Measurements from ENCODE around the gene NRCAM. TPM values are rescaled to one million over a fixed set of nuclear protein-coding genes. Genes with fewer than 3 reads are reported as not detected.

Gene NRCAM
- total RNA-seq, 1 donor from 2014 or later: 9.3 TPM

DNA sequence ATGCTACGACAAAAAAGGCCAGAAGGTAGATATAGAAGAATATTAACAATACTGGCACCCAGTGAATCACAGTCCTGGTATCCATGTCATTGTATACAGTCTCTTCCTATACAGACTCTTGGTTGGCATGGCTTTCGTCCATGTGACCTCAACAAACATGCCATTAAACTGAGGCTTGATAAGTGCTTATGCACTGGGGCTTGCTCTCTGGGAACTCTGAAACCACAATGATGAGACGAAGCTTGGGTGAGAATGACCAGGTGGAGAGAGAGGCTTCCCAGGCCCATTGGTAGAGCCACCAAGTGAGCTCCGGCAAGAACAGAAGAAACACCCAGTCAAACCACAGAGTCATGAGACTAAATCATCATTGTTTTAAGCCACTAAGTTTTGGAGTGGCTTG lies 36.5 kb upstream of the NRCAM start:
- Mint-ChIP-seq H3K36me3 (ENCODE audit: low read depth, unreplicated experiment) (peaks cover 7% of the 10 kb centered on the region), H3K27me3 (ENCODE audit: low read depth, unreplicated experiment) (no peaks in the 10 kb centered on the region), H3K4me1 (ENCODE audit: low read depth, unreplicated experiment) (peaks cover 8% of the 10 kb centered on the region), H3K9me3 (ENCODE audit: unreplicated experiment) (no peaks in the 10 kb centered on the region), H3K4me3 (ENCODE audit: unreplicated experiment) (no peak overlapping the region), H3K27ac (ENCODE audit: unreplicated experiment) (peak overlapping the region; percentile 49)
- FAIRE-seq (no peak), DNase-seq (ENCODE audit: low read depth) (no peak)
- Histone ChIP-seq H3K9ac (ENCODE audit: low read length) (no peak overlapping the region), H3K27me3 (ENCODE audit: insufficient read depth, low read length) (no peaks in the 10 kb centered on the region), H3K4me3 (ENCODE audit: insufficient read depth, low read depth, low read length) (no peak overlapping the region), H3K79me2 (ENCODE audit: insufficient read depth, low read length) (no peaks in the 10 kb centered on the region), H3K36me3 (ENCODE audit: insufficient read depth, low read length) (peaks cover 10% of the 10 kb centered on the region), H3K27ac (ENCODE audit: low read depth, low read length) (no peak overlapping the region), H3K9me3 (ENCODE audit: insufficient read depth, low read depth, low read length) (no peaks in the 10 kb centered on the region), H3K4me2 (ENCODE audit: low read length) (no peak overlapping the region), H3K4me1 (ENCODE audit: insufficient read depth, low read length) (no peaks in the 10 kb centered on the region), H2AFZ (ENCODE audit: low read depth, low read length) (no peak overlapping the region), H4K20me1 (ENCODE audit: insufficient read depth, low read length) (no peaks in the 10 kb centered on the region)
- TF ChIP-seq, protein P1, sequence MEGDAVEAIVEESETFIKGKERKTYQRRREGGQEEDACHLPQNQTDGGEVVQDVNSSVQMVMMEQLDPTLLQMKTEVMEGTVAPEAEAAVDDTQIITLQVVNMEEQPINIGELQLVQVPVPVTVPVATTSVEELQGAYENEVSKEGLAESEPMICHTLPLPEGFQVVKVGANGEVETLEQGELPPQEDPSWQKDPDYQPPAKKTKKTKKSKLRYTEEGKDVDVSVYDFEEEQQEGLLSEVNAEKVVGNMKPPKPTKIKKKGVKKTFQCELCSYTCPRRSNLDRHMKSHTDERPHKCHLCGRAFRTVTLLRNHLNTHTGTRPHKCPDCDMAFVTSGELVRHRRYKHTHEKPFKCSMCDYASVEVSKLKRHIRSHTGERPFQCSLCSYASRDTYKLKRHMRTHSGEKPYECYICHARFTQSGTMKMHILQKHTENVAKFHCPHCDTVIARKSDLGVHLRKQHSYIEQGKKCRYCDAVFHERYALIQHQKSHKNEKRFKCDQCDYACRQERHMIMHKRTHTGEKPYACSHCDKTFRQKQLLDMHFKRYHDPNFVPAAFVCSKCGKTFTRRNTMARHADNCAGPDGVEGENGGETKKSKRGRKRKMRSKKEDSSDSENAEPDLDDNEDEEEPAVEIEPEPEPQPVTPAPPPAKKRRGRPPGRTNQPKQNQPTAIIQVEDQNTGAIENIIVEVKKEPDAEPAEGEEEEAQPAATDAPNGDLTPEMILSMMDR (IDR thresholded peaks at IDR 0.05; ENCODE audit: insufficient read depth, low read depth, low read length): no peak
- TF ChIP-seq EZH2 (IDR thresholded peaks at IDR 0.05; ENCODE audit: insufficient read depth, low read length): no peak

- H4K20me1 ChIP-seq (ENCODE audit: insufficient read depth, low read length): no peaks in the 10 kb centered on the region
Measured at GRCh38 chr7:108488768-108489538, 32.7 kb upstream of the NRCAM start.

More at GRCh38 chr7:108488768-108489538, 32.7 kb upstream of the NRCAM start:
- Histone ChIP-seq H3K4me3 (ENCODE audit: insufficient read depth, low read depth, low read length) (no peak overlapping the region), H3K4me1 (ENCODE audit: insufficient read depth, low read length) (no peaks in the 10 kb centered on the region), H3K27me3 (ENCODE audit: insufficient read depth, low read length) (no peaks in the 10 kb centered on the region), H2AFZ (ENCODE audit: low read depth, low read length) (no peak overlapping the region), H3K79me2 (ENCODE audit: insufficient read depth, low read length) (no peaks in the 10 kb centered on the region), H3K36me3 (ENCODE audit: insufficient read depth, low read length) (no peaks in the 10 kb centered on the region), H3K9me3 (ENCODE audit: insufficient read depth, low read depth, low read length) (no peaks in the 10 kb centered on the region), H3K9ac (ENCODE audit: low read length) (no peak overlapping the region), H3K4me2 (ENCODE audit: low read length) (no peak overlapping the region), H3K27ac (ENCODE audit: low read depth, low read length) (no peak overlapping the region)
- no peak overlapping the region for H3K27ac Mint-ChIP-seq (ENCODE audit: unreplicated experiment)
- H3K4me3 Mint-ChIP-seq (ENCODE audit: unreplicated experiment): no peak overlapping the region
- TF ChIP-seq EZH2 (IDR thresholded peaks at IDR 0.05; ENCODE audit: insufficient read depth, low read length): no peak
- TF ChIP-seq, protein P1 (IDR thresholded peaks at IDR 0.05; ENCODE audit: insufficient read depth, low read depth, low read length): no peak
- peaks cover 8% of the 10 kb centered on the region for H3K36me3 Mint-ChIP-seq (ENCODE audit: low read depth, unreplicated experiment)
- H3K27me3 Mint-ChIP-seq (ENCODE audit: low read depth, unreplicated experiment): no peaks in the 10 kb centered on the region
- peaks cover 15% of the 10 kb centered on the region for H3K4me1 Mint-ChIP-seq (ENCODE audit: low read depth, unreplicated experiment)
- FAIRE-seq (no peak), DNase-seq (ENCODE audit: low read depth) (peak; percentile 16)
- no peaks in the 10 kb centered on the region for H3K9me3 Mint-ChIP-seq (ENCODE audit: unreplicated experiment)
